ENCODE data around the gene ARMC10.
"Not testable (repeated sequence)": the region's sequence is repeated elsewhere in the genome, so short reads cannot be mapped to it uniquely, and the experiment has no call there.

ARMC10 gene

DNA sequence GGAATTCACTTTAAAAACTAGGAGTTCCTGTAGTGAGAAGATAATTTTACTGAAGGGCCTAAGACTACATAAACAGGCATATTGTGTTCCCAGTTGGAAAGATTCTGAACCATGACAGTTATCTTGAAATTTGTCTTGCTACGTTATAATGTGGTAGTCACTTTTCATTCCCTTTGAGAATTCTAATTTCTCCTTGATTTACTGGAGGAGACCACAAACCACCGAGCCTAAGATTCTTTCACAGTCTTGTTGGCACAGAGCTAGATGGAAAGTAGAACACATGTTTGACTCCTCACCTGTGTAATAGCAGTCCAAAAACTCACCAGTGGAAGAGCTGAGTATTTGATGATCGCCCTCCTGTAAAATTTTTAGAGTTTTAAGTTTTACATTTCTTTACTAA lies 4.9 kb downstream of the ARMC10 start:
- no peak overlapping the region for H3K4me3 ChIP-seq (ENCODE audit: control insufficient read depth, low read depth, low read length)
- TF ChIP-seq CTCF (IDR thresholded peaks at IDR 0.05; ENCODE audit: control insufficient read depth, insufficient read depth, low read depth, low read length, missing control alignments): no peak
- no peak for DNase-seq (ENCODE audit: low read depth)

DNA sequence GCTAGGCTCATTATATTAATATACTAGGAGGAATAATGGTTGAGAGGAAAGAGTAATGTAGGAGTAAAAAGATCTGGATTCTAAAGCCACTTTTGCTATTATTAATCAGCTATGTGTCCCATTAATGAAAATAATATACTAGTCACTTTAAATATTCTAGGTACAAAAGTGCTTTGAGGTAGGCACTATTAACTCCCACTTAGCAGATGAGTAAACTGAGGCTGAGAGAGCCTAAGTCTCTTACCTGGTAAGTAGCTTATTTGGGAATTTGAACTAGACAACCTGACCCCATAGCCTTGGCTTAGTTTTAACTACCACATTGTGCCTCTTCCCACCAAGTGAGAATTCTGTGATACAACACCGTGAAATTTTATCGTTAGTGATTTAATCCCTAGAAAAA lies 6.0 kb downstream of the ARMC10 start:
- no peak for DNase-seq (ENCODE audit: low read depth)
- no peak overlapping the region for H3K4me3 ChIP-seq (ENCODE audit: control insufficient read depth, low read depth, low read length)
- TF ChIP-seq CTCF (IDR thresholded peaks at IDR 0.05; ENCODE audit: control insufficient read depth, insufficient read depth, low read depth, low read length, missing control alignments): no peak

DNA sequence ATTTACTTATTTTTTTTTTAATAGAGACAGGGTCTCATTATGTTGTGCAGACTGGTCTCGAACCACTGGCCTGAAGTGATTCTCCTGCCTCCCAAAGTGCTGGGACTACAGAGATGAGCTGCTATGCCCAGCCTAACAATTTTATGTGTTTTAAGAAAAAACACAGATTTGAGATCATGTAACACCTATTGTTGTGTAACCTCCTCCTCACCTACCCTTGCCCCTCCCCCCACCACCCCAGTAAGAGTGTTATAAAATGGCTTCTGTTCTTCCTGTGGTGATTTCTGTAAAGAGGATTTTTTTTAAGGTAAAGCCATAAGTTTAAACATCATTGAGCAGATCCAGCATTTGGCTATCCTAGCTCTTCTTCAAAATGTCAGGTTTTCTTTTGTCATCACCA lies 7.6 kb downstream of the ARMC10 start:
- no peak for DNase-seq (ENCODE audit: low read depth)
- no peak for TF ChIP-seq CTCF (IDR thresholded peaks at IDR 0.05; ENCODE audit: control insufficient read depth, insufficient read depth, low read depth, low read length, missing control alignments)
- no peak overlapping the region for H3K4me3 ChIP-seq (ENCODE audit: control insufficient read depth, low read depth, low read length)

DNA sequence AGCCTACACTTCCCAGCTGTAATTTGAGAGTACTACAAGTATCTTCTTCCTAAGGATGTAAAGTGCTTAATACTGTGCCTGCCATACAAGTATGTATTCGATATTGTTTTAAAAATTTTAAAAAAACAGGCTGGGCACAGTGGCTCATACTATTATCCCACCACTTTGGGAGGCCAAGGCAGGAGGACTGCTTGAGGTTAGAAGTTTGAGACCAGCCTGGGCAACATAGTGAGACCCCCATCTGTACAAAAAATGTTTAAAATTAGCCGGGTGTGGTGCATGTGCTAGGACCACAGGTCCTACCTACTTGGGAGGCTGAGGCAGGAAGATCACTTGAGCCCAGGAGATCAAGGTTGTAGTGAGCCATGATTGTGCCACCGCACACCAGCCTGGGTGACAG lies 8.3 kb downstream of the ARMC10 start:
- H3K4me3 ChIP-seq (ENCODE audit: control insufficient read depth, low read depth, low read length): no peak overlapping the region
- no peak for TF ChIP-seq CTCF (IDR thresholded peaks at IDR 0.05; ENCODE audit: control insufficient read depth, insufficient read depth, low read depth, low read length, missing control alignments)
- DNase-seq (ENCODE audit: low read depth): no peak

GRCh38 chr7:103092321-103092720 lies 17.4 kb downstream of the ARMC10 start:
- H3K4me3 ChIP-seq (ENCODE audit: control insufficient read depth, low read depth, low read length); DNase-seq (ENCODE audit: low read depth): not testable (repeated sequence)

- no peak overlapping the region for H3K4me3 ChIP-seq (ENCODE audit: control insufficient read depth, low read depth, low read length)
- TF ChIP-seq CTCF (IDR thresholded peaks at IDR 0.05; ENCODE audit: control insufficient read depth, insufficient read depth, low read depth, low read length, missing control alignments): no peak
- no peak for DNase-seq (ENCODE audit: low read depth)
Measured at GRCh38 chr7:103093429-103093828, 18.5 kb downstream of the ARMC10 start.

- TF ChIP-seq CTCF (IDR thresholded peaks at IDR 0.05; ENCODE audit: control insufficient read depth, insufficient read depth, low read depth, low read length, missing control alignments): no peak
- DNase-seq (ENCODE audit: low read depth): no peak
- H3K4me3 ChIP-seq (ENCODE audit: control insufficient read depth, low read depth, low read length): no peak overlapping the region
Measured at GRCh38 chr7:103094102-103094501, 19.2 kb downstream of the ARMC10 start.

DNA sequence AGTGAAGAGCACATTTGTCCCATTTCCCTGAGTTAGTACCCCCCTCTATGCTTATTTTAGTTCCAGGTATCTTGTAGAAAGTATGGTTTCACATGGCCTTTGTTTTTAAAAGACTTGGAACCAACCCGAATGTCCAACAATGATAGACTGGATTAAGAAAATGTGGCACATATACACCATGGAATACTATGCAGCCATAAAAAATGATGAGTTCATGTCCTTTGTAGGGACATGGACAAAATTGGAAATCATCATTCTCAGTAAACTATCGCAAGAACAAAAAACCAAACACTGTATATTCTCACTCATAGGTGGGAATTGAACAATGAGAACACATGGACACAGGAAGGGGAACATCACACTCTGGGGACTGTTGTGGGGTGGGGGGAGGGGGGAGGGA lies 20.6 kb downstream of the ARMC10 start:
- not testable (repeated sequence) for H3K4me3 ChIP-seq (ENCODE audit: control insufficient read depth, low read depth, low read length); DNase-seq (ENCODE audit: low read depth)
